ENCODE results near the gene BAHD1. TPM values are rescaled to one million over a fixed set of nuclear protein-coding genes. Genes with fewer than 3 reads are reported as not detected.

The BAHD1 gene
- total and polyA plus RNA-seq, 2 donors (not counting 1 experiment from before 2014, with no cell fraction given) = 15.0 to 34.7 TPM

GRCh38 chr15:40511472-40512133 is 70.8 kb downstream of the BAHD1 start:
- peak overlapping the region; percentile 55 to 86 (median 63) for H3K4me3 ChIP-seq (ENCODE audit: control extremely low read depth in 1 of 5, extremely low read depth in 1 of 5, insufficient read depth in 1 of 5, low read depth in 2 of 5, low read length in 4 of 5)
- intact Hi-C loops (cut with micrococcal nuclease) = loop anchor here (2.0 kb wide), 1 partner anchor 41 kb away; the partner anchor contains the start of gene CHST14
- H3K4me2 ChIP-seq (replicated peaks; ENCODE audit: low read depth, low read length, poor library complexity, severe bottlenecking) = peak overlapping the region; percentile 94
- no peaks in the 10 kb centered on the region for H3K36me3 ChIP-seq (replicated peaks in 1 of 2; ENCODE audit: control extremely low read depth in 1 of 2, control insufficient read depth in 1 of 2, extremely low read depth in 1 of 2, insufficient read depth in 2 of 2, low read length in 1 of 2)
- Mint-ChIP-seq H3K27me3 (peaks cover 12% of the 10 kb centered on the region), H3K4me3 (peak overlapping the region; percentile 98), H3K27ac (peak overlapping the region; percentile 87), H3K4me1 (peaks cover 29% of the 10 kb centered on the region), H3K9me3 (ENCODE audit: insufficient read depth) (no peaks in the 10 kb centered on the region)
- 2% methylated on average over 61 of the region's 61 CpGs for WGBS (ENCODE audit: insufficient coverage)
- H4K20me1 ChIP-seq (ENCODE audit: control insufficient read depth, insufficient read depth, low read length, poor library complexity, severe bottlenecking) = no peaks in the 10 kb centered on the region
- POLR2A ChIA-PET = no interaction called here
- H3K9ac ChIP-seq (ENCODE audit: low read length) = peak overlapping the region; percentile 77
- no peak for TF ChIP-seq CTCF (IDR thresholded peaks at IDR 0.05)
- TF ChIP-seq EZH2 (IDR thresholded peaks at IDR 0.05; ENCODE audit: borderline replicate concordance, insufficient read depth, low read depth, low read length, poor library complexity, severe bottlenecking) = no peak
- peak overlapping the region in 1 of 2 donors; percentile 50 for H3K27ac ChIP-seq (ENCODE audit: low read length in 2 of 2)
- ATAC-seq (ENCODE audit: low read depth) = peak; percentile 44
- no peak for DNase-seq
- H3K27me3 ChIP-seq (replicated peaks in 1 of 4; ENCODE audit: control extremely low read depth in 1 of 4, control insufficient read depth in 3 of 4, insufficient read depth in 4 of 4, low read length in 3 of 4) = peaks cover 0 to 14% (median 6%) of the 10 kb centered on the region in 4 experiments
- no peaks in the 10 kb centered on the region for H3K79me2 ChIP-seq (ENCODE audit: control insufficient read depth, insufficient read depth, low read length)
- peaks cover 21 to 25% of the 10 kb centered on the region in 2 donors for H3K4me1 ChIP-seq (ENCODE audit: control insufficient read depth in 2 of 2, insufficient read depth in 2 of 2, low read length in 2 of 2)
- no peaks in the 10 kb centered on the region for H3K9me3 ChIP-seq (ENCODE audit: control extremely low read depth in 1 of 3, control insufficient read depth in 2 of 3, insufficient read depth in 1 of 3, low read length in 2 of 3)
- peak overlapping the region; percentile 90 for H2AFZ ChIP-seq (ENCODE audit: insufficient read depth, low read depth, low read length, poor library complexity, severe bottlenecking)
- CTCF ChIA-PET = no interaction called here

- Mint-ChIP-seq H3K9me3 (ENCODE audit: insufficient read depth) (no peaks in the 10 kb centered on the region), H3K27me3 (peaks cover 8% of the 10 kb centered on the region), H3K27ac (peak overlapping the region; percentile 68), H3K4me1 (peaks cover 25% of the 10 kb centered on the region), H3K4me3 (peak overlapping the region; percentile 98)
- Histone ChIP-seq H3K79me2 (ENCODE audit: control insufficient read depth, insufficient read depth, low read length) (no peaks in the 10 kb centered on the region), H3K4me3 (ENCODE audit: control extremely low read depth in 1 of 5, extremely low read depth in 1 of 5, insufficient read depth in 1 of 5, low read depth in 2 of 5, low read length in 4 of 5) (no peak overlapping the region), H3K9me3 (ENCODE audit: control extremely low read depth in 1 of 3, control insufficient read depth in 2 of 3, insufficient read depth in 1 of 3, low read length in 2 of 3) (no peaks in the 10 kb centered on the region), H3K4me1 (ENCODE audit: control insufficient read depth in 2 of 2, insufficient read depth in 2 of 2, low read length in 2 of 2) (peaks cover 12 to 18% of the 10 kb centered on the region in 2 donors), H3K36me3 (replicated peaks in 1 of 2; ENCODE audit: control extremely low read depth in 1 of 2, control insufficient read depth in 1 of 2, extremely low read depth in 1 of 2, insufficient read depth in 2 of 2, low read length in 1 of 2) (no peaks in the 10 kb centered on the region), H3K27me3 (replicated peaks in 1 of 4; ENCODE audit: control extremely low read depth in 1 of 4, control insufficient read depth in 3 of 4, insufficient read depth in 4 of 4, low read length in 3 of 4) (peaks cover 0 to 7% (median 2%) of the 10 kb centered on the region in 4 experiments), H3K27ac (ENCODE audit: low read length in 2 of 2) (no peak overlapping the region), H3K4me2 (replicated peaks; ENCODE audit: low read depth, low read length, poor library complexity, severe bottlenecking) (peak overlapping the region; percentile 94), H3K9ac (ENCODE audit: low read length) (no peak overlapping the region), H4K20me1 (ENCODE audit: control insufficient read depth, insufficient read depth, low read length, poor library complexity, severe bottlenecking) (no peaks in the 10 kb centered on the region), H2AFZ (ENCODE audit: insufficient read depth, low read depth, low read length, poor library complexity, severe bottlenecking) (peak overlapping the region; percentile 90)
- CTCF ChIA-PET = interaction anchor here (1.0 to 1.6 kb wide), 2 partner anchors 77 to 270 kb away, joined by 3 to 4 read pairs; no protein-coding TSS in a partner anchor
- TF ChIP-seq EZH2 (IDR thresholded peaks at IDR 0.05; ENCODE audit: borderline replicate concordance, insufficient read depth, low read depth, low read length, poor library complexity, severe bottlenecking) (no peak), CTCF (IDR thresholded peaks at IDR 0.05) (no peak)
- ATAC-seq (ENCODE audit: low read depth) = no peak
- WGBS (ENCODE audit: insufficient coverage) = 97% methylated on average over 2 of the region's 2 CpGs
- intact Hi-C loops (cut with micrococcal nuclease) = no loop called here
- POLR2A ChIA-PET = interaction anchor here (0.6 kb wide), 1 partner anchor 138 kb away, joined by 3 read pairs; no protein-coding TSS in a partner anchor
- DNase-seq = no peak
Measured at GRCh38 chr15:40512440-40512839, 71.7 kb downstream of the BAHD1 start.

Measured in B cell (primary cell).